GM12892 (cell line): ENCODE results near the gene HDHD2.
A peak's percentile ranks its signal among the peaks of the same experiment; 100 is the strongest.

Experiments used
- DNase-seq: peaks from one replicate; pipeline ENCODE4 v3.0.0; 2011; ENCODE audit not compliant: insufficient read length
- FAIRE-seq: peaks from 2 replicates; lab custom pipeline; 2011; peaks lifted over from hg19 to GRCh38; lab: Jason Lieb, UNC
- POLR2A ChIP-seq: IDR thresholded peaks from 2 replicates; pipeline ENCODE4 v1.6.1; 2011; ENCODE audit warnings: low read depth, low read length, control low read depth
- POLR2AphosphoS5 ChIP-seq: IDR thresholded peaks from 2 replicates; pipeline ENCODE4 v1.6.1; 2011; ENCODE audit warnings: low read depth, low read length, control low read depth
- TAF1 ChIP-seq: IDR thresholded peaks from 2 replicates; pipeline ENCODE4 v1.6.1; 2011; ENCODE audit warnings: low read depth, mild to moderate bottlenecking, control low read depth, low read length, borderline replicate concordance

The HDHD2 gene

GRCh38 chr18:47143153-47143552 is 7.1 kb downstream of the HDHD2 start:
- FAIRE-seq (no peak), DNase-seq (no peak)
- TF ChIP-seq POLR2A (no peak), POLR2AphosphoS5 (no peak)

- DNase-seq, result no peak
- no peak for TF ChIP-seq TAF1
- no peak for TF ChIP-seq POLR2AphosphoS5
- TF ChIP-seq POLR2A, result no peak
- FAIRE-seq, result no peak
These were observed 9.0 kb downstream of the HDHD2 start for GRCh38 chr18:47141289-47141688.

- no peak for TF ChIP-seq POLR2A
- TF ChIP-seq TAF1, result no peak
- no peak for TF ChIP-seq POLR2AphosphoS5
- DNase-seq (no peak), FAIRE-seq (no peak)
These were observed 29.2 kb downstream of the HDHD2 start for GRCh38 chr18:47121146-47121545.

GRCh38 chr18:47120428-47120827 is 29.9 kb downstream of the HDHD2 start:
- DNase-seq (no peak), FAIRE-seq (peak; percentile 9)
- TF ChIP-seq TAF1 (no peak), POLR2A (no peak), POLR2AphosphoS5 (no peak)

GRCh38 chr18:47118981-47119380 is 31.3 kb downstream of the HDHD2 start:
- DNase-seq, result no peak
- TF ChIP-seq POLR2AphosphoS5 (no peak), POLR2A (no peak), TAF1 (no peak)
- FAIRE-seq, result no peak

DNA sequence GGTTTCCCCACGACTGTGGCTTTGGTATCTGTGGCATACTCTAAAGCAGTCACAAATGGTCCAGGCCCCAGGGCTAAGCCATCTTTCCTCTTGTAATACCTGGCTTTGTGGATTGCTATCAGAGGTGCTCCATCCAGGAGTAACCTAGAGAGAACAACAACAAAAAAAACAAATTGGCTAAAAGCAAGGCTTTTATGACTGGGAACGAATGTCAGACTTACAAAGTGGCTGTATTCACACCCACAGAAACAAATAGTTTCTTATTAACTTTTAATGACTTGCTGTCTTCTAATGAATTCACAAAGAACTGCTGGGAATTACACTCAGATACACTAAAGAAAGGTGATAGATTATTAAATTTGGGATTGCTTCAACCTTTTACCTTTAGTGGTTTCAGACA is 35.1 kb downstream of the HDHD2 start:
- TF ChIP-seq POLR2AphosphoS5, result no peak
- DNase-seq, result no peak
- FAIRE-seq, result no peak

DNA sequence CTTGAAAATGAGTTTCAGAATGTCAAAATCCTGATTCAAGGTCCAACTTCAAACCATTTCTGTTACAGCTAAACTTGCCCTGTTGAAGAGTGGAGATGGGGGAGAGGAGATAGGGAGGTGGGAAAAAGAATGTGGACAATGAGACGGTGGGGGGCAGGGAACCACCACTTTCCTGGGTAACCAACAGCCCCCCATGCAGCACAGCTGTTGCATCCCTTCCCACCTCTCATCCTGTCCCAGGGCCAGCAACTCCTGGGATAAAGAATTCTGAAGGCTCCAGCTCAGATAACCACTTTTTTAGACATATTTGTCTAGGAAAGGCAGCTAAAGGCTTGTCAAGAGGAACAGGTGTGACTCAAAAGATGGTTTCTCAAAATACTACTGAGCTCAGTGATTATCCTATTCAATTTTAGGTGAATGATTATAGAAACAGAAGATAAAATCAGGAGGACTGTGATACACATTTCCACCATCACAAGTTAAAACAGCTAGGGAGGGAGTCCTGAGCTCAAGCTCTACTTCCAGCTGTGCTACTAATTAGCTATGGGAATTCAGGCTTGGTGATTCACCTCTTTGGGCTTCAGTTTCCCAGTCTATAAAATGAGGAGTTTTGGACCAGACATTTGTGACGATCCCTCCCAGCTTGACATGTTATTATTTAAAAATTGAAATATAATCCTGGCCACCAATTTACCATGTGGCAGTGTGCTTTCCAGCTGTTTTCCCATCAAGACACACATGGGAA is 36.3 kb downstream of the HDHD2 start:
- DNase-seq (no peak), FAIRE-seq (no peak)
- no peak for TF ChIP-seq POLR2A
- TF ChIP-seq POLR2AphosphoS5, result no peak
- no peak for TF ChIP-seq TAF1

GRCh38 chr18:47110492-47111274 is 39.6 kb downstream of the HDHD2 start:
- TF ChIP-seq POLR2AphosphoS5, result no peak
- DNase-seq (no peak), FAIRE-seq (no peak)

DNA sequence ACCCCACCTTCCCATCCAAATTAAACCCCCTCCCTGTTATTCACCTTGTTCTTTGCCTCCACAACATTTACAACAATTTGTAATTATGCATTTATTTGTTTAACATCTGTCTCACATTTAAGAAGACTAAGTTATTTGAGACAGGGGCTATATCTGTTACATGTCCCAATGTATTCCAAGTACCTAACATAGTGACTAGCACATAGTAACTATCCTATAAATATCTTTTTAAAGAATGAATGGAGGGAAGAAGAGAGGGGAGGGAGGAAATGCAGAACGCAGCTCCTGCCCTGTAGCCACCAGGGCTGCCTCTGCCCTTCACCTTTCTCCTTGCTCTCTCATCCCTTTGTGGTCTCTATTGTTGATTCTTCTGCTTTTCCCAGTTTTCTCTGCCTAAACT is 40.6 kb downstream of the HDHD2 start:
- FAIRE-seq (no peak), DNase-seq (no peak)
- TF ChIP-seq POLR2AphosphoS5 (no peak), POLR2A (no peak), TAF1 (no peak)

DNA sequence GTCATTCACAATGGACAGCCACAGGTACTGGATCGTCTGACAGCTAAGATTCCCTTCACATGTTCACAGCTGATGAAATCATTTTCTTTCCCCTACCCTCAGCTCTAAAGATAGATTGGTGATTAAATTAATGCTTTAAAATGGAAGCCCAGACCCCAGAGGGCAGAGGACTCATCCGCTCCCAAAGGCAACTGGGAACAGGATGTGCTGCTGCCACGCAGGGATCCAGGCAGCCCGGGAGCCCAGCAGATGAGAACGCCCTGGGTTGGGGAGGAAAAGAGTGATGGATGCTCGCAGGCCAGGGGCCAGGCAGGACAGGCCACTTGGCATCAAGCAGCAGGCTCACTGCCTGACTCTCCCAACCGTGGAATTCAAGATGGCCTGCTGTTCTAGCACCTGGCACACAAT is 41.3 kb downstream of the HDHD2 start:
- no peak for TF ChIP-seq POLR2A
- TF ChIP-seq POLR2AphosphoS5, result no peak
- TF ChIP-seq TAF1, result no peak
- DNase-seq (no peak), FAIRE-seq (no peak)

DNA sequence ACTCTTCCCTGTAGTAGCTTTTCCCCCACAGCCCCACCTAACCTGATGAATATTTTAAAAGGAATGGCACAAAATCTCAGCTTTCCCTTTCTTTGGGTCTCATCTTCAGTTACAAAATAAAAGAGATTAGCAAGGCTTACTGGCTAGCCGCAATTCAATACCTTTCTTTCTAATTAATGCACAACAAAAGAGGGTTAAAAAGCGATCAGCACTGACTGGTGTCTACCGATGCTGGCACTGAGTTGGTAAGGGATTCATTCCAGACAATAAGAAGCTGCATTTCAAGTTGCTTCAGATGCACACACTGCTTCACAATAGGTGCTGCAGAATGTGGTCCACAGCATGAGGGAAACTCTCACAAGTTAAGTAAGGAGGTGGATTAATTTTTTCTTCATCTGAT is 41.9 kb downstream of the HDHD2 start:
- DNase-seq, result no peak

DNA sequence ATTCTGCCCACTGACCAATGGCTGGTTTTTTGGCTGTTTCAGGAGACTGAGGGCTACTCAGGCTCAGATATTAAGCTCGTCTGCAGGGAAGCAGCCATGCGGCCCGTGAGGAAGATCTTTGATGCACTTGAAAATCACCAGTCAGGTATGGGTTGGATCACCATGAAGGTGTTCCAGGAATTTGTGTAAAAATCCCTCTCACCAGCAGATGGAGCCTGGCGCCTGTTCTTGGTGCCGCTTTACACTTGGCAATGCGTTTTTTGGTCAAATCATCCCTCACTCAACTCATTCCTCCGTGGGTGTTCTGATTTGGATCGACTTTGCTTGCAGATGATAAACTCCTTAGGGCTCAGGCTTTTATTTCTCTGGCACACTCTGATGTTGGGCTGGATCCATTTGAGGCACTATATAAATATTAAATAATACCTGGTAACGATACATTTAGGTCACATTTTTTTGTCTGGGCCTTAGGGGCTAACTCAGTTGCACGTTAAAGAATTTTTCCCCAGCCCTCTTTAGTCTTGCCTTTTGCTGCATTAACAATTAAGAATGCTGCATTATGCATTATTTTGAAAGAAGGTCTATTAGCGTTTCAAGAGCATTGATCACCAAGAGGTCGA is 50.0 kb downstream of the HDHD2 start:
- FAIRE-seq, result no peak
- DNase-seq, result peak; percentile 10
- no peak for TF ChIP-seq POLR2A
- TF ChIP-seq POLR2AphosphoS5, result no peak
- TF ChIP-seq TAF1, result no peak

More for the DNA sequence above, 41.9 kb downstream of the HDHD2 start:
- TF ChIP-seq POLR2AphosphoS5 (no peak), TAF1 (no peak), POLR2A (no peak)
- no peak for FAIRE-seq
